Activated T-cell treated with anti-CD3 and anti-CD28 coated beads for 1 hour (primary cell): ENCODE results near the gene TMPRSS3.

Experiments used
- DNase-seq: peaks from one replicate; pipeline ENCODE4 v3.0.0-alpha.2; 2020; ENCODE audit warnings: low read depth

The TMPRSS3 gene

DNA sequence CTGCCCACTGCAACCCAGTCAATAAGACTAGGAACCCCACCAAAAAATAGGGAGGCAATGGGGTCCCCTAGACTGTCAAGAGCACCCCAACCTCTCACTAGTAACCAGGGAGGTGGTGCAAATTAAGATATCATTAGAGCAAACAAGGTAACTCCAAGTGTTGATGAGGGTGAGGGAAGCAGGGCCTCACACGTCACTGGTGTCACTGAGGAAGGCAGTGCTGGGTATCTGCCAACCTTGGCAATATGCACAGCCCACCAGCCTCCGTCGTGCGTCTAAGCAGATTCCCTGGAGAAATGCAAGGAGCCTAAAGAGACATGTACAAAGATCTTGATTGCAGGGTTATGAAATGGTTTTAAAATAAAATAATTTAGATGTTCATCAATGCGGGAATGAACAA is 11.6 kb upstream of the TMPRSS3 start:
- DNase-seq = no peak

DNA sequence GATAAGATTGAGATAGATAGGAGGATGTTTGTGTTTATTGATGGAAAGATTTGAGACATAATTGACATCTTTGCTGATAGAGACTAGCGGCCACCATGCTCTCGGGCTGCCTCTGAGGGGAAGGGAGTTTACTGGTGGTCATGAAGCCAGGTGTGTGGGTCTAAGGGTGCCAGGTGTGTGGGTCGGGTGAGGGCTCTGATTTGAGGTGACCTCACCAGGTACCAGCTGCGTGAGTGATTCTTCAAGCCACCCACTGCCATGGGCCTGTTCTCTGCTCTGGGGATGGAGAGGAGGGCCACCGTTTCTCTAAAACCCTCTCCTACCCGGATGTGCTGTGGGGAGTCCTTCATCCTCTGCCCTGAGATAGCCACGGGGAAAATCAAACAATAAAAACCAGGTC is 11.0 kb upstream of the TMPRSS3 start:
- no peak for DNase-seq

DNA sequence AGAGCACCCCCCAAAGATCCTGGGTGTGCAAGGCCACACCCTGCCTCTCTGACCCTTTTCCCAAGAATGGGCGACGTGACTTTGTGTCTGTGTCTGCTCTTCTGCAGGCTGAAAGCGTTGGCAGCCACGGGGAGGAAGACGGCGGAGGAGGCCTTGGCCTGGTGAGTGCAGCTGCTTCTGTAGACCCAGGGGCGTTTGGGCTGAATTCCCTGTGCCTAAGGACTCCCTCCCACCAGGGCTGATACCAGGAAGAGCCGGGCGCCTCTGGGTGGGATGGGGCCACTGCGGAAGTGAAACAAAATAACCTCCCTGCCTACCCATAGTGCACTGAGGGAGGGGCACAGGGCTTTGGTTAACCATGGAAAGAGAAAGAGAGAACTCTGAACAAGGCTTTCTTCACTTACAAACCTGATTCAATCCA is 10.4 kb upstream of the TMPRSS3 start:
- DNase-seq = no peak

DNA sequence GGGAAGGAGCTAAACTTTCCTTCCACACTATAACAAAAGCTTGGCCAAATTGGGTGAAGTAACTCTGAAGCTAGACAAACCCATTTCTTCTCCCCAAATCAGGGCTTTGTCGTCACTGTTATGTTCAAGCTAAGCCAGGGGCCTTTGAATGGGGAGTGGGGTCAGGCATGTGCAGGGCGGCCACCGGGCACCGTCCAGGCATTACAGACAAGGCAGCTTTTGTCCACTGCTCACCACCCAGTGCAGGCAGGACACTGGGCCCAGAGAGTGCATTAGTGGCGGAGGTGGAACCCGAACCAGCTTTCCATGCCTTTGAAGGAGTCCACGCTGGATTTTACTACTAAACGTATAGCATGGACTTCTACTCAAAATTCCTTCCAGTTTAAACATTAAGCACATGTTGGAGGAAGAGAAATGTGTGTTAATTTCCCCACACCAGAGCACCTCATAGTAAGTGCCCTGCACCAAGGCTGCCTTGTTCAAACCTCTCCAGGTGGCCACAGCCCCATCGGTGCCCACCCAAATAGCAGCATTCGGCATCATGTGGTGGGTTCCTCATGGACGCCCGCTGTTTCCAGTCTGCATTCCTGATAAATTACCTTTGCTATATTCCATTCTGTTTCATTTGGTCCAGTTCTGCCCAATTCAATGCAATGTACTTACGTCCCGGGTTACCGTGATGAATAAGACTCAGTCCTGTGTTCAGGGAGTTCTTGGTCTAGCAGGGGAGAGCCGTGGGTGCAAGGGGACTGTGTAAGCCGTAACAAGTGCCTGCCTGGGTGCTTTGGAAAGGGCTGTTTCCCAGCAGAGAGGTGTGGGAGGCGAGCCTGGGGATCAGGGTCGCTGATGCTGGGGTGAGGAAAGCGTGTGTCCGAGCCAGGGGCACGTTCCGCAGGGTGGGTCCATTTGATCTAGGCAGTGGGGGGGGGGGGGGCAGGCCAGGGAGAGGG is 9.5 kb upstream of the TMPRSS3 start:
- no peak for DNase-seq

DNA sequence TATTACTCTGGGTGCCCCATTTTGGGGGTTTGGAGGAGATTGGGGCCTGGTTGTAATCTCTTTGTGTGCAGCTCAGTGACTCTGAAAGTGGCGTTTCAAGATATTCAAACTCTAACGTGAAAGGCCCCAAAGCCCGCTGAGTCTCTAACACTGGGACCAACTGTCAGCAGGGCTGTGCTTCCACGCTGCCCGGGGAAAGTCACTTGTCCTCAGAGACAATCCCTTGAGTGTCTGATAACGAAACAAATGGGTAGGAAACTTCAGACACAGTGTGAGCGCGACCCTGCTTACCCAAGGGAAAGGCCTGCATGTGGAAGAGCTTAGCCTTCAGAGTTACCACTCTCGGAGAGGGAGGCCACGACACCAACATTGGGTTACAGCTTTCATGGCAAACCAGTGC is 8.7 kb upstream of the TMPRSS3 start:
- DNase-seq = no peak

DNA sequence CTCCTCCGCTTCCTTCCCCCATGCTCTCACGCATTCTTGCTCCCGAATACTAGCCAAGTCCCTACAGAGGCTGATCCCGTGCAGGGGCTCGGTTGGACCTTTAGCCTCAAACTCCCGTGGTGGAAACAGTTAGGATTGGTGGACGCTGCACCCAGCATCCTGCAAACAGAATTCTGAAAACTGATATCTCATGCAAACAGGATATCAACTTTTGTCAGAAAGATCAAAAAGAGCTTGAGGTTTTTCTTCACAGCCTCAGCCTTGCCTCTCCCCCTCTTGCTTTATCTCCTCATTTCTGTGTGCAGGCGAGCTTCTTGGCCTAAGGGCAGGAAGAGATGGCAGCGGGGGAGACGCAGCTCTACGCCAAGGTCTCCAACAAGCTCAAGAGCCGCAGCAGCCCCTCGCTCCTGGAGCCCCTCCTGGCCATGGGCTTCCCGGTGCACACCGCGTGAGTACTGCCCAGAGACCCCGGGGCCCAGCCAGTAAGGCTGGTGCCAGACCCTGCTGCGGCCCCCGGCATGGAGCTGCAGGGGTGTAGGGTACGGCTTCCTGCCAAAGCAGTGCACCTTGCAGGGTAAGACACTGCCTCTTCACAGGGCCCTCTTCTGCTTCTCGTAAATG is 7.9 kb upstream of the TMPRSS3 start, which contains the start of gene UBASH3A:
TSS of gene UBASH3A (plus strand) at position 292 of the 621 bp plus-strand sequence. CDS start at position 336, 44 bp downstream.
- DNase-seq = peak; percentile 34

DNA sequence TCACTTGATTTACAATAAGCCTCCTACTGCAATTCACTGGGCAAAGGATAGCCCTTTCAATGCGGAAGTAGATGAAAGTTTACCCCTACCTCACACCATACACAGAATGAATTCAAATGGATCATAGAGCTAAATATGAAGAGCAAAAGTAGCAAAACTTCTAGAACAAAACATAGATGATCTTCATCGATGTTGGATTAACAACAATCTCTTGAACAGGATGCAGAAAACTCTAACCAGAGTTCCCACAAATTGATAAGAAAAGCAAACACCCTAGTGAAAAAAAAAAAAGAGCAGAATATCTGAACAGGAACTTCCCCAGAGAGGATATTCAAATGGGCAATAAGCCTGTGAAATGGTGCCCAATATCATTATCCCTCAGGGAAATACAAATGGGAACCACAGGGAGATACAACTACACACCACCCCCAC is 6.0 kb upstream of the TMPRSS3 start:
- no peak for DNase-seq

DNA sequence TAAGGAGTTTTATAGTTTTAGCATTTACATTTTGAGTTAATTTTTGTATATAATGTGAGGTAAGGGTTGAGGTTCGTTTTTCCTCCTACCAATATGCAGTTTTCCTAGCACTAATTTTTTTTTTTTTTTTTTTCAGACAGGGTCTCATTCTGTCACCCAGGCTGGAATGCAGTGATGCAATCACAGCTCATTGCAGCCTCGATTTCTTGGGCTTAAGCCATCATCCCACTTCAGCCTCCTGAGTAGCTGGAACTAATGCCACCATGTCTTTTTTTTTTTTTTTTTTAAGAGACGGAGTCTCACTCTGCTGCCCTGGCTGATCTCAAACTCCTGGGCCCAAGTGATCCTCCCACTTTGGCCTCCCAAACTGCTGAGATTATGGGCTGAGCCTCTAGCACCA is 5.3 kb upstream of the TMPRSS3 start:
- DNase-seq = no peak

DNA sequence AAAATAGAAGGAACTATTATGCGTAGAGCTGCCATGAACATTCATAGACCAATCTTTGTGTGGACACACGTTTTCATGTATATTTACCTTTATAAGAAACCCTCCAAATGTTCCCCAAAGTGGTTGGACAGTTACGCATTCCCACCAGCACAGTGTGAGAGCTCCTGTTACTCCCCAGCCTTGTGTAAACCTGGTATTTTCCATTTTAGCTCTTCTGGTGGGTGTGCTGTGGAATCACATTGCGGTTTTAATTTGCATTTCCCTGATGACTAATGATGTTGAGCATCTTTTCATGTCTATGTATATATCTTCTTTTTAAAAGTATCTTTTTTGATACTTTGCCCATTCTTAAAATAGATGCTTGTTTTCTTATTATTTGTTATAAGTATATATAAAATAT is 4.7 kb upstream of the TMPRSS3 start:
- DNase-seq = no peak

DNA sequence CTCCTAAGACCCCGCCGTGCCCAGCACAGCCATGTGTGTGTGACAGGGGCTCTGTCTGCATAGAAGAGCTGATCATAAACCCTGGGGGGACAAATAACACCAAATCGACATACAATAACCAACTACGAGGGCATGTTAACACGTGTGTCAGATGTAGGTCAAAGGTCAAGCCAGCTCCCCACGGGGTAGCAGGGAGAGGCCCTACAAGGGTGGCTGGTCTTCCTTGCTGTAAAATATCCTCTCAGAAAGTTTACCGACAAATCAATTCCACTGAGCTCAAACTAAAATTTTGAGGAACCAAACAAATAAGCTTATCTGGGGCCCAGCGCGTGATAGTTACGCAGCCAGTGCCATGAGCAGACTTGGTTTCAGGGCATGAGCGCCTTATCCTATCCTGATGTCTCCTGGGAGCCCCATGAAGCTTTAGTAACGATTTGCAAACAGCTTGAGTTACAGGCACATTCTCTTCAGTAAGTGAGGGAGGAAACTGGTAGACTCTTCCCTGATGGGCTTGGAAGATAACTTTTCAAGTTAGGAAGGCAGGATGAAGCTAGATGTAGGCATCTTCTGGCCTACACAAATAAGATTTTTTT is 2.7 kb upstream of the TMPRSS3 start:
- DNase-seq = no peak

DNA sequence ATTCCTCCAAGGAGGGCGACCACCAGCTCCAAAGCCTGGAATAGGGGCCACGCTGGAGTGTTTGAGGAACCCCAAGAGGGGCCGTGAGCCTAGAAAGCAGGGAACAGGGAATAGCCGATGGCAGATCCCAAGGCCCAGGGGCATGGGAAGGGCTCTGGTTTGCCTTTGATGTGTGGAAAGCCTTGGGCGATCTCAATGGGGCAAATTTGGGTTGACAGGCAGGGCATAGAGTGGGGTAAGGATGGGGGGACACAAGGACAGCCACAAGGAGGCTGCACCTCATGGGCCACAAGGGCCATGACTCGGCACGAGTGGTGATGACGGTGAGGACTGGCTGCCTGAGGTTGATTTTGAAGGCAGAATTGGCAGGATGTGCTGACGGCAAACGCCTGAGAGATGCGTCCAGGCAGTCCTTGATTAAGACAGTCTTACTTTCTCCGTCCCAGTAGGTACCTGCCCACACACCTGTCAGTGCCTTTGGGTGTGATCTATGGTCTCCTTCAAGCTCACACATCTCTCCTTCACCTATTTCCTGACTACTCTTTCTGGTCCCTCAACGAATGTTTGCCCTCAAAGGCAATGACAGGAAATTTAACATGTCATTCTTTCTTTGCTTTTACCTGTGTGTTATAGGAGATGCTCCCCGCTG is 2.0 kb upstream of the TMPRSS3 start:
- DNase-seq = no peak

DNA sequence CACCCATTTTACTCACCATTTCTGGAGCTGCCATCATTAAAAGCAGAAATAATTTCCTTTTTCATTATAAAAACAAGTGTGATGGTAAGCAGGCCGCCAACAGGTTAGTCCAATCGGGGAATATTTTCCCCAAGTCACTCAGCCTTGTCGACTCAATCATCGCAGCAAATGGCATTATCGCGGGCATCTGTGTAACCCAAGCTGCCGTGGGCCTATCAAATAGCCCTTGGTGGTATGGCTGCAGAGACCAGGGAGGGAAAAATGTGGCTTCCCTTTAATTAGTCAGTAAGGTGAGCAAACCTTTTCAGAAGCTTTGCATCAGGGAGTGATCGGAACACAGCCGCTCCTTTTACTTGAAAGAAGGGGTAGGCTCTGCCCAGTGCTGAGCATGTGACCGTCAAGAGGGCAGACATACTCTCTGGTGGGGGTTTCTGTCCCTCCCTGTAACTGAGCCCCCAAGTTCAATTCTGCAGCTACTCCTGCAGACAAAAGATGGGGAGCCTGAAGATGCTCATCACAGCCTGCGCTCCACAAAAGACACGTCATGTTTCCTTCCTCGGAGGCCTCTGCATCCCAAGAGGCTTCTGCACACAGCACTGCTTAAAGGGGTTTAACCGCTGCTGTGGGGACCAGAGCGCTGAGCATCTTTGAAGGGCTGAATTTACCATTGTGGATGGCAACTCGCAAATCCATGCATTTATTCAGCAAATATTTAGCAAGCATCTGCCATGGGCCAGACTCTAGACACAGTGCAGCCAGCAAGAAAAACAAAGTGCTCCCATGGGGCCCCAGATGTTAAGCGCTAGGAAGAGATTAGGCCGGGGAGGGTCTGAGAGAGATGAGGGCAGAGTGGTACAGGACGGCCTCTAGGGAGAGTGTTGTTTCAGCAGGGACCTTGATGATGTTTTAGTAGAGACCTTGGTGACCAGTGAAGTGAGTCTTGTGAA is 1.2 kb upstream of the TMPRSS3 start:
- DNase-seq = no peak

DNA sequence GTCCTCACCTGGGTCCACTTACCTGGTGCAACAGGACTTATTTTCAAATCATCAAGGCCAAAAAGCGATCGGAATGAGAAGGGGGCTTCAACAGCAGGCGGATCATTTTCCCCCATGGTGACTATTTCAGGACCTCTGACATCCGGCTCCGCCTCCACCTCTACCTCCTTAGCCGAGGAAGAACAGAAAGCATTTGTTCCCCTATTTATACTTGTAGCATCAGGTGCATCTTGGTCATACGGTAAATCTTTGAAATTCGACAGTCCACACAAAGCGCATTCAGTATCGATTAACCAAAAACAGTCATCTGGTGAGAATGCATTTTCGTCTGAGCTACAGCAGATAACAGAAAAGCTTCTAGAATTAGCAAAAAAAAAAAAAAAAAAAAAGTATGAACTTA is 550 bp downstream of the TMPRSS3 start:
- no peak for DNase-seq

DNA sequence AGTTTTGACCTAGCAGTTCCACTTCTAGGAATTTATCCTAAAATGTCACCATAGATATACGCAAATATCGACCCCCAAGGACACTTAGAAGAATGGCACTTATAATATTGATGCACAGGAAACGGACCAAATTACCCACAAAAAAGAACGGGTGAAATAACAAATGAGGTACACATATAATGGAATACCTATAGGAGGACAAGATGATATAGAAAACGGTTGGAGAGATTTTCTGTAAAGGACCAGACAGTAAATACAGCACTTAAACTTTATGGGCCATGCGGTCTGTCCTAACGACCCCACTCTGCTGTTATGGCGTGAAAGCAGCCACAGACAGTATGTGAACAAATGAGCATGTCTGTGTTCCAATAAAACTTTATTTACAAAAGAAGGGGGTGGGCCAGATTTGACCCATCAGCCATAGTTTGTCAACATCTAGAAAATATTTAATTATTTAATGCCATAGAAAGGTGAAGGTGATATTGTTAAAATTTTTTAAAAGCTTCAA is 2.4 kb downstream of the TMPRSS3 start:
- no peak for DNase-seq

DNA sequence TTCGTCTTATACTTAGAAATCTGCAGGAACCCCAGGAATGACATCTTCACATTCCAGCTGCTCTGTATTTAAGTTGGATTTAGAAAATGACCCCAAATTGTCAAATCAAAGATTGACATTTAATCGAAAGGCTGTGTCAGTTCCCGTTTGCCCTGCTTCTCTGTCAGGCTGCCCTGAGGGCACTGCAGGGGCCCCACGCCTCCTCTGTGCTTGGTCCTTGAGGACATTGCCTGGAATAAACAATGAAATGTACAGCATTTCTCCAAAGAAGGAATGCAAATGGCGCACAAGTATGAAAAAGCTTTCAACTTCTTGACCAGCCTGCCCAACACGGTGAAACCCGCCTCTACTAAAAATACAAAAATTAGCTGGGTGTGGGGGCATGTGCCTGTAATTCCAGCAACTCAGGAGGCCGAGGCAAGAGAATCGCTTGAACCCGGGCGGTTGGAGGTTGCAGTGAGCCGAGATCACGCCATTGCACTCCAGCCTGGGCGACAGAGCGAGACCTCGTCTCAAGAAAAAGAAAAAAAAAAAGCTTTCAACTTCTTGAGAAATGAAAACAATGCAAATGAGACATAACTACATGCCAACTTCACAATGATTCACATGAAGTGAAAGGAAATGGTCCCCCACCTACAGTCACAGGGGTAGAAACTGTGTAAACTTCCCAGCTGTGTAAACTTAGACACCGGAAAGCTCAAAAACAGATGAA is 3.0 kb downstream of the TMPRSS3 start:
- no peak for DNase-seq

DNA sequence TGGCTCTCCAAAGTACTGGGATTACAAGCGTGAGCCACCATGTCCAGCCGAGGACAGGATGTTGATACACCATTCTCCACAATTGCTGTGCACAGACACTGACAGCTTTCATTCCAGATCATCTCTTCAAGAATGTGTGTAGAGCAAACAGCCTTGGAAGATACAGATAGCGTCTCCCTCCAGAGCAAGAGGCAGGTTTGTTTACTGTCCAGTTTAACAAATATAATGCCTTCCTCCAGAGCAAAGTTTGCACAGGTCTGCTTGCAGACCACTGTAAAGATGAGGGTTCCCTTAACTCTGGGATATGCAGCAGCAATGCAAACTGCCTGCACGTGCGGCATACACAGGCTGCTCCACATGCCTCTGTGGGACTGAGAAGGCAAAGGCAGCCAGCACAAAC is 4.6 kb downstream of the TMPRSS3 start:
- DNase-seq = no peak

DNA sequence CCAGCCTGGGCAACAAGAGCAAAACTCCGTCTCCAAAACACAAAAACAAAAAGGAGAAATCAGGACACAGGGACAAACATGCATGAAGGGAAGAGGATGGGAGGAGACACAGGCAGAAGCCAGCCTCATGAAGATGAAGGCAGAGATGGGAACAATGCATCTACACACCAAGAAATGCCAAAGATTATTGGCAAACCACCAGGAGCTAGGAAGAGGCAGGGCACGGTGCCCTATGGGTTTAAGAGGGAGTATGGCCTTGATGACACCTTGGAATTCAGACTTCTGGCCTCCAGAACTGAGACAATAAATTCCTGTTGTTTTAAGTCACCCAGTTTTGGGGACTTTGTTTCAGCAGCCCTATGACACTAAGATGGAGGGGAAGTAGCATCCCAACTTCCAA is 5.2 kb downstream of the TMPRSS3 start:
- DNase-seq = no peak

DNA sequence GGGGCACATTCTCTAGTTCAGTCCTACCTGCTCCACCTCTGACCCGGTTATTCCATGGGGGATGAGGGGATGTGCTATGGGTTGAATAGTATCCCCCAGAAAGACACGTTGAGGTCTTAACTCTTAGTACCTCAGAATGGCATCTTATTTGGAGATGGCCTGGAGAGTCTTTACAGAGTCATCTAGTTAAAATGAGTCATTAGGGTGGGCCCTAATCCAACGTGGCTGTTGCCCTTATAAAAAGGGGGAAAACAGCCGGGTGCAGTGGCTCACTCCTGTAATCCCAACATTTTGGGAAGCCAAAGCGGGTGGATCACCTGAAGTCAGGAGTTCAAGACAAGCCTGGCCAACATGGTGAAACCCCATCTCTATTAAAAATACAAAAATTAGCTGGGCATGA is 5.7 kb downstream of the TMPRSS3 start:
- DNase-seq = no peak

DNA sequence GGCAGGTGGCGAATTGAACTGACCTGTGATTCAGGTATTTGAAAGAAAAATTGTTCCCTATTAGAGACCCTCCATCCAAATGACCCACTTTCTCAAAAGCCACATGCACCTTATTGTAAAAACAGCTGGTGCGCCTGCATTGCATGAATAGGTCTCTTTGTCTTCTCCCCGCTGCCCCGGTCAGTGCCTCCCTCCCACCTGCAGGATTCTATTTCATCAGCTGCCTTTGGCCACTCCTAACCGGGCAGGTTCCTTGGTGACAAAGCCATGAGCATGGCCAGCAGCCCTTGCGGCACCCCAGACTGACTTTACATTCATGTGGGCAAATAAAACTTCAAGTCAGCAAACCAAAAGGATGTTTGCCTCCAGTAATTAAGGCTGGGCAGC is 6.4 kb downstream of the TMPRSS3 start:
- no peak for DNase-seq

DNA sequence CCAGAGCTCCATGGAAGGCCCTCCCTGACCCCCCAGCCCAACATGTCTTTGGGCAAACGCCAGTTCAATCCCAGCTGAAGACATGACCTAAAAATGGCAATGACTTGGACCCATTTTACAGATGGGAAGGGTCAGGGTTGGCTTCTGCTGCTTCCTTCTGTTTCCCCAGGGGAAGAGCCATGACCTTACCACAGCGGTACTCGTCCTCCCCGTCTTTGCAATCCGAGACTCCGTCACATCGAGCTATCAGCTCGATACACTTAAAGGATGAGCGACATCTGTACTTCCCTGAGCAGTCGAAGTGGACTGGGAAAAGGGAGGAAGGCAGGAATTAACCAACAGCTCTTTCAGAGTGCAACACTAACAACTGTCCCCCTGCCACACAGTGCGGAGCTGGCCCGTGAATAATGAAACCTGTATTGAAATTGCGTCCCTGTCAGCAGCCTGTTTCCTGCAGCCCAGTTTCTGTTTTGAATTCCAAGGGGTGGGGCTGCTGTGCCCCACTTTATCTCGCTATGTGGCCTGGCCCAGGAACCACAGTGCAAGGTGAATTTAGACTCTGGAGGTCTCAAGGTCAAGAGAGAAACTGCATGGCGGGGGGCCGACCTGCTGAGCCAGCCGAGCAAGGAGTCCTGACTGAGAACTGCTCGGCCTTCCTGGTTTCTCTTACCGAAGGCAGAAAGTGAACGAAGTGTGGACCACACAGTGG is 7.0 kb downstream of the TMPRSS3 start:
- no peak for DNase-seq
